ENCODE measurements around the gene TGIF2. TPM values are rescaled to one million over a fixed set of nuclear protein-coding genes. Genes with fewer than 3 reads are reported as not detected.

Gene TGIF2
- total and polyA plus RNA-seq, 2 of the 13 experiments (the other 11 are each of a cell fraction or from before 2014, with no cell fraction given): 41.3 to 53.9 TPM

- TF ChIP-seq ZNF207 (IDR thresholded peaks at IDR 0.05; ENCODE audit: borderline replicate concordance): no peak
- TF ChIP-seq NCOA5 (CRISPR knock-in tag; IDR thresholded peaks at IDR 0.05): no peak
- TF ChIP-seq ZNF281 (CRISPR knock-in tag; IDR thresholded peaks at IDR 0.05; ENCODE audit: borderline replicate concordance): no peak
- TF ChIP-seq ZNF354B (CRISPR knock-in tag; IDR thresholded peaks at IDR 0.05): no peak
- TF ChIP-seq, protein P1, sequence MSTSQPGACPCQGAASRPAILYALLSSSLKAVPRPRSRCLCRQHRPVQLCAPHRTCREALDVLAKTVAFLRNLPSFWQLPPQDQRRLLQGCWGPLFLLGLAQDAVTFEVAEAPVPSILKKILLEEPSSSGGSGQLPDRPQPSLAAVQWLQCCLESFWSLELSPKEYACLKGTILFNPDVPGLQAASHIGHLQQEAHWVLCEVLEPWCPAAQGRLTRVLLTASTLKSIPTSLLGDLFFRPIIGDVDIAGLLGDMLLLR (CRISPR knock-in tag; IDR thresholded peaks at IDR 0.05): 0 out of 2 replicates have a peak, but pooled peaks have one; percentile 41
- TF ChIP-seq ZNF24 (IDR thresholded peaks at IDR 0.05): no peak
- TF ChIP-seq ZIK1 (CRISPR knock-in tag; IDR thresholded peaks at IDR 0.05; ENCODE audit: borderline replicate concordance, low read depth): no peak
Measured at GRCh38 chr20:36546111-36546736, 27.2 kb upstream of the TGIF2 start (continued).

DNA sequence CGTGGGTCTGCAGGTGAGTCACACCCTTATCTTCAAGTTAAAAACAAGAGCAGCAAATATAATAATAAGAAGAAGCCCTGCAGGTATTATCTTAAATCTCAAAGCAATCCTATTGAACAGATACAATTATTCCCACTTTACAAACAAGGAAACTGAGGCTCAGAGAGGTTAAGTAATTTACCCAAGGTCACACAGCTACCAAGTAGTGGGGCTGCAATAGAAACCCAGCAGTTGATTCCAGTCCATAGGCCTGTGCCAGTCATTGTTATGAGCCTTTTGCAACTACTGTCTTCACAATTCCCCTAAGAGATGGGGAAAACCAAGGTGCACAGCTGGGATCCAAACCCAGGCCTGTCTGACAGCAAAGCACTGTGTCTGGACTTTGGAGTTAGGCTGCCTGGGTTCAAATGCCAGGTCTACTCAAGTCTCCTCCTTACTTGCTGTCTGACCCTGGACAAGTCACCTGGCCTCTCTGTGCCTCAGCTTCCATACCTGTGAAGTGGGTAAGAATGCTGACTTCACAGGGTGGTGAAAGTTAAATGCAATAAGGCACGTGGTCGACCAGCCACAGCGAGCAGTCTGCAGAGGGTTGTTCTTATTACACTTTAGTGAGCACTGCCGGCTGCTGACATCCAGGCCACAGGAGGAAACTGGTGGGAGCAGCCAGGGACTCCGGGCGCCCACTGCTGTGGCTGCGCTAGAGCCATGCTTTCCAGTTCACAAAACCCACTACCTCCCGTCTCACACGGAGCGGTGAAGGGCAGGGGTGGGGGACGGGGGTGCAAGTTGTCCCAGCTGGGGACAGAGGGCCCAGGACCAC is 26.0 kb upstream of the TGIF2 start:
- Histone ChIP-seq H3K27me3 (ENCODE audit: control insufficient read depth in 1 of 2, insufficient read depth in 2 of 2, low read length in 2 of 2) (no peaks in the 10 kb centered on the region), H3K4me1 (ENCODE audit: insufficient read depth, low read length) (peaks cover 61% of the 10 kb centered on the region), H2AFZ (ENCODE audit: low read length) (no peak overlapping the region), H3K9me3 (ENCODE audit: low read length) (no peaks in the 10 kb centered on the region), H3K27ac (ENCODE audit: extremely low read length, insufficient read depth, low read length) (no peak overlapping the region), H3K4me3 (replicated peaks in 1 of 3; ENCODE audit: insufficient read depth in 1 of 3, low read depth in 2 of 3, low read length in 3 of 3) (no peak overlapping the region), H3K4me2 (ENCODE audit: low read depth, low read length) (0 out of 2 replicates have a peak overlapping the region, but pooled peaks have one; percentile 7), H3K79me2 (ENCODE audit: insufficient read depth, low read length) (no peaks in the 10 kb centered on the region), H4K20me1 (ENCODE audit: insufficient read depth, low read length) (no peaks in the 10 kb centered on the region), H3K9ac (ENCODE audit: insufficient read depth, low read depth, low read length) (no peak overlapping the region), H3K36me3 (replicated peaks in 1 of 2; ENCODE audit: control insufficient read depth in 1 of 2, insufficient read depth in 2 of 2, low read length in 2 of 2) (no peaks in the 10 kb centered on the region)
- no peak for ATAC-seq
- no peak for FAIRE-seq
- CTCF ChIA-PET (ENCODE audit: low intra/inter-chr PET ratio, low total read pairs): no interaction called here
- BruUV-seq (replicated peaks): no TSS peak
- in situ Hi-C loops (cut with HindIII; ENCODE audit: extremely low pct_ligation_motif_present, low pct_unique_long_range_greater_than_20kb) (no loop called here), intact Hi-C loops (cut with micrococcal nuclease; ENCODE audit: unreplicated experiment) (no loop called here)
- DNase-seq (ENCODE audit: low spot score): no peak
- POLR2A ChIA-PET: interaction anchor here (1.0 kb wide), 1 partner anchor 59 kb away, joined by 4 read pairs; the partner anchor contains the start of gene RAB5IF
- WGBS (ENCODE audit: low lambda C conversion rate): 72% methylated on average over 12 of the region's 12 CpGs
- peak; percentile 86 for TF ChIP-seq ZNF768 (CRISPR knock-in tag; IDR thresholded peaks at IDR 0.05)
- TF ChIP-seq NFE2 (CRISPR knock-in tag; IDR thresholded peaks at IDR 0.05): no peak
- no peak for TF ChIP-seq ZGPAT (CRISPR knock-in tag; IDR thresholded peaks at IDR 0.05)
- 0 out of 2 replicates have a peak, but pooled peaks have one; percentile 26 for TF ChIP-seq KDM1A (CRISPR knock-in tag; IDR thresholded peaks at IDR 0.05)
- TF ChIP-seq KAT8 (CRISPR knock-in tag; IDR thresholded peaks at IDR 0.05): no peak
- 0 out of 2 replicates have a peak, but pooled peaks have one; percentile 7 for TF ChIP-seq KDM5B (CRISPR knock-in tag; IDR thresholded peaks at IDR 0.05; ENCODE audit: borderline replicate concordance)
- 0 out of 2 replicates have a peak, but pooled peaks have one; percentile 23 for TF ChIP-seq ZNF280B (CRISPR knock-in tag; IDR thresholded peaks at IDR 0.05; ENCODE audit: borderline replicate concordance)
- peak; percentile 90 for TF ChIP-seq ZNF629 (CRISPR knock-in tag; conservative IDR thresholded peaks at IDR 0.05)
- 0 out of 2 replicates have a peak, but pooled peaks have one; percentile 29 for TF ChIP-seq RCOR2 (CRISPR knock-in tag; IDR thresholded peaks at IDR 0.05)
